Keratinocyte (primary cell): ENCODE results near the gene TNFSF18. TPM values are rescaled to one million over a fixed set of nuclear protein-coding genes. Genes with fewer than 3 reads are reported as not detected.

Experiments
- DNase-seq: peaks from one replicate; pipeline ENCODE4 v3.0.0-alpha.2; 2011; ENCODE audit warnings: low read depth, missing footprints, low spot score
- FAIRE-seq: peaks from 2 replicates; lab custom pipeline; 2011; peaks lifted over from hg19 to GRCh38; lab: Jason Lieb, UNC
- H2AFZ ChIP-seq: 2 replicates; pipeline ENCODE4 v1.6.0; 2012; ENCODE audit warnings: low read length, control low read depth, inconsistent platforms; ENCODE audit not compliant: control insufficient read depth
- H3K27ac ChIP-seq: 2 replicates; pipeline ENCODE4 v1.5.1; 2011; ENCODE audit warnings: low read length; ENCODE audit not compliant: control insufficient read depth, insufficient read depth
- H3K27me3 ChIP-seq: 3 replicates; pipeline ENCODE4 v1.6.0; 2011; ENCODE audit warnings: low read length; ENCODE audit not compliant: control insufficient read depth, insufficient read depth; ENCODE audit errors: extremely low read depth
- H3K36me3 ChIP-seq, 2 experiments: 2 replicates in 1 of 2; 3 replicates in 1 of 2; pipeline ENCODE4 v1.5.1; 2011; ENCODE audit warnings: low read length in 2 of 2, mild to moderate bottlenecking in 1 of 2; ENCODE audit not compliant: control insufficient read depth in 2 of 2, insufficient read depth in 2 of 2; ENCODE audit errors: extremely low read depth in 1 of 2
- H3K4me1 ChIP-seq: 3 replicates; pipeline ENCODE4 v1.5.1; 2011; ENCODE audit warnings: low read length; ENCODE audit not compliant: control insufficient read depth, insufficient read depth; ENCODE audit errors: extremely low read depth
- H3K4me2 ChIP-seq: 3 replicates; pipeline ENCODE4 v1.6.0; 2011; ENCODE audit warnings: low read depth, low read length; ENCODE audit not compliant: control insufficient read depth, insufficient read depth; ENCODE audit errors: extremely low read depth
- H3K4me3 ChIP-seq, 3 experiments: fragments of 200-600 bp in 1 of 3; sonication (generic) in 1 of 3; 2 replicates in 2 of 3; 3 replicates in 1 of 3; pipeline ENCODE4 v1.5.1; 2011 to 2016; ENCODE audit warnings: low read length in 3 of 3, mild to moderate bottlenecking in 3 of 3, control low read depth in 2 of 3, inconsistent platforms in 1 of 3, low read depth in 1 of 3, mixed read lengths in 1 of 3, mixed run types in 1 of 3, moderate library complexity in 1 of 3; ENCODE audit not compliant: control insufficient read depth in 2 of 3, insufficient read depth in 2 of 3; ENCODE audit errors: extremely low read depth in 1 of 3
- H3K79me2 ChIP-seq: 2 replicates; pipeline ENCODE4 v1.6.0; 2012; ENCODE audit warnings: low read length; ENCODE audit not compliant: control insufficient read depth, insufficient read depth
- H3K9ac ChIP-seq: 3 replicates; pipeline ENCODE4 v1.6.0; 2011; ENCODE audit warnings: low read length; ENCODE audit not compliant: control insufficient read depth, insufficient read depth; ENCODE audit errors: extremely low read depth
- H3K9me1 ChIP-seq: 3 replicates; pipeline ENCODE4 v1.6.0; 2011; ENCODE audit warnings: low read length; ENCODE audit not compliant: control insufficient read depth, insufficient read depth; ENCODE audit errors: extremely low read depth
- H3K9me3 ChIP-seq: 2 replicates; pipeline ENCODE4 v1.5.1; 2012; ENCODE audit warnings: low read depth, low read length; ENCODE audit not compliant: control insufficient read depth
- H4K20me1 ChIP-seq: 3 replicates; pipeline ENCODE4 v1.6.0; 2011; ENCODE audit warnings: low read length; ENCODE audit not compliant: control insufficient read depth, insufficient read depth; ENCODE audit errors: extremely low read depth
- CTCF ChIP-seq, 3 experiments: IDR thresholded peaks in 1 of 3; conservative IDR thresholded peaks in 1 of 3; optimal IDR thresholded peaks in 1 of 3; 2 replicates in 2 of 3; 3 replicates in 1 of 3; pipeline versions ENCODE3 to v1.5.1; 2011; ENCODE audit warnings: low read length in 3 of 3, mild to moderate bottlenecking in 3 of 3, moderate library complexity in 2 of 3, control low read depth in 1 of 3, inconsistent platforms in 1 of 3; ENCODE audit not compliant: insufficient read depth in 2 of 3; ENCODE audit errors: extremely low read depth in 1 of 3
- EZH2 ChIP-seq: IDR thresholded peaks from one replicate; pipeline ENCODE4 v1.6.1; 2012; ENCODE audit warnings: inconsistent platforms, mild to moderate bottlenecking, low read length, moderate library complexity
- dilution Hi-C: fragments of 300-500 bp; cut with MboI; formaldehyde crosslinking; loops from one replicate; pipeline ENCODE4 v1.7.0; 2020; ENCODE audit warnings: low sequenced_read_pairs; ENCODE audit not compliant: extremely low pct_ligation_motif_present
- polyA plus RNA-seq, 5 experiments: library from polyadenylated mRNA; depleted of rRNA in 3 of 5; stranded (reverse) in 3 of 5; stranded (forward) in 1 of 5; unstranded in 1 of 5; fragments of >200 nt; gene quantifications; 1 replicate in 1 of 5; 2 replicates in 3 of 5; 3 replicates in 1 of 5; pipeline versions ENCODE4 v1.2.1 to v1.2.3, GENCODE V29; 2011 to 2012; ENCODE audit warnings: missing spikeins in 2 of 5, low read depth in 1 of 5, low replicate concordance in 1 of 5

Gene TNFSF18
- polyA plus RNA-seq, 1 donor (not counting 4 experiments of a cell fraction or from before 2014, with no cell fraction given), result 0.69 TPM

DNA sequence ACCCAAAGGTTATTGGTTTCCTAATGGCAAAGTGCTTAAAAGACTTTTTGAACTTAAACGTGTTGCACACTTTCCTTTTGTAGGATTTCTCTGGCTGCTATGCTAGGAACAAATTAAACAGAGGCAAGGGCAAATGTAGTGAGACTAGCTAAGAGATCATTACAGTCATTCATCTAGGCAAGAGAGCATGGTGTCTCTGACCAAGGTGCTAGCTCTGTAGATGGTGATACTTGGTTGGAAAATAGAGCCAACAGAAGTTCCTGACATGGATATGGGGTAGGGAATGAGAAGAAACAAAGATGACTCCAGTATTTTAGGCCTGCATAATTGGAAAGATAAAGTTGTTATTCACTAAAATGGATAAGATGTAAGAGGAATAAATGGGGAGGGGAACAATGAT lies 6.1 kb downstream of the TNFSF18 start:
- DNase-seq (no peak), FAIRE-seq (no peak)

GRCh38 chr1:173043253-173043652 lies 7.5 kb downstream of the TNFSF18 start:
- peak; percentile 20 for FAIRE-seq
- H2AFZ ChIP-seq, result no peak overlapping the region
- H3K4me2 ChIP-seq, result no peak overlapping the region

More for the DNA sequence above, 6.1 kb downstream of the TNFSF18 start:
- Histone ChIP-seq H3K9me1 (no peaks in the 10 kb centered on the region), H3K79me2 (no peaks in the 10 kb centered on the region), H3K4me2 (no peak overlapping the region), H3K4me1 (peaks cover 28% of the 10 kb centered on the region), H4K20me1 (no peaks in the 10 kb centered on the region), H3K9ac (no peak overlapping the region), H3K27ac (no peak overlapping the region), H3K9me3 (no peaks in the 10 kb centered on the region), H2AFZ (no peak overlapping the region), H3K27me3 (no peaks in the 10 kb centered on the region), H3K4me3 (no peak overlapping the region), H3K36me3 (no peaks in the 10 kb centered on the region)
- TF ChIP-seq EZH2 (no peak), CTCF (optimal IDR thresholded peaks at IDR 0.05 in 1 of 3, IDR thresholded peaks at IDR 0.05 in 1 of 3, conservative IDR thresholded peaks at IDR 0.05 in 1 of 3; ENCODE audit: extremely low read depth in 1 of 3, insufficient read depth in 2 of 3, low read length in 3 of 3) (no peak)
- dilution Hi-C loops, result no loop called here

More at GRCh38 chr1:173043253-173043652, 7.5 kb downstream of the TNFSF18 start:
- Histone ChIP-seq H3K9ac (no peak overlapping the region), H3K27ac (no peak overlapping the region), H4K20me1 (no peaks in the 10 kb centered on the region), H3K4me1 (peaks cover 18% of the 10 kb centered on the region), H3K27me3 (no peaks in the 10 kb centered on the region), H3K4me3 (no peak overlapping the region), H3K36me3 (no peaks in the 10 kb centered on the region), H3K9me3 (no peaks in the 10 kb centered on the region), H3K79me2 (no peaks in the 10 kb centered on the region), H3K9me1 (no peaks in the 10 kb centered on the region)
- DNase-seq, result no peak
- TF ChIP-seq EZH2 (no peak), CTCF (optimal IDR thresholded peaks at IDR 0.05 in 1 of 3, IDR thresholded peaks at IDR 0.05 in 1 of 3, conservative IDR thresholded peaks at IDR 0.05 in 1 of 3; ENCODE audit: extremely low read depth in 1 of 3, insufficient read depth in 2 of 3, low read length in 3 of 3) (no peak)
- dilution Hi-C loops, result no loop called here
